Measurements from ENCODE around the gene ANKRD61.
"Not testable (repeated sequence)": the region's sequence is repeated elsewhere in the genome, so short reads cannot be mapped to it uniquely, and the experiment has no call there.

ANKRD61 gene

DNA sequence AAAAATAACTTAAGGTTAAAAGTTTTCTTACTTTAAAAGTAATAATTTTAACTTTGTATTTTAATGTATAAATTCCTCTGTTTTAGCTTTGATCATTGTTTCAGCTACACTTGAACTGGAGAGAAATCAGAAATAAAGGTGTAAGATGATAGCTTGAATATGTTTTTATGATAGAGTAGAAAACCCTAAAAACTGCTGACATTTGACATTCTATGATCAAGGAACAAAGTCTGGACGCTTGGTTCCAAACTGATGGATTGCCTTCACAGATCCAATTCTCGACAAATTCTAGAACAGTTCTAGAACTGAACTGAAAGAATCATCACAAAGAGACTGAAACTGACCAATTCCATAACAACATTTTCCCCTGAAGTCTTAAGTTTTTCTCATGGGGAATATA lies at the start of gene ANKRD61:
ANKRD61 (plus strand) TSS at position 389 of the 400 bp plus-strand sequence; CDS start at position 389, 0 bp downstream.
- DNase-seq (ENCODE audit: low read depth) = no peak

GRCh38 chr7:5987061-5987460 lies 44.1 kb upstream of the ANKRD61 start:
- DNase-seq (ENCODE audit: low read depth) = not testable (repeated sequence)

DNA sequence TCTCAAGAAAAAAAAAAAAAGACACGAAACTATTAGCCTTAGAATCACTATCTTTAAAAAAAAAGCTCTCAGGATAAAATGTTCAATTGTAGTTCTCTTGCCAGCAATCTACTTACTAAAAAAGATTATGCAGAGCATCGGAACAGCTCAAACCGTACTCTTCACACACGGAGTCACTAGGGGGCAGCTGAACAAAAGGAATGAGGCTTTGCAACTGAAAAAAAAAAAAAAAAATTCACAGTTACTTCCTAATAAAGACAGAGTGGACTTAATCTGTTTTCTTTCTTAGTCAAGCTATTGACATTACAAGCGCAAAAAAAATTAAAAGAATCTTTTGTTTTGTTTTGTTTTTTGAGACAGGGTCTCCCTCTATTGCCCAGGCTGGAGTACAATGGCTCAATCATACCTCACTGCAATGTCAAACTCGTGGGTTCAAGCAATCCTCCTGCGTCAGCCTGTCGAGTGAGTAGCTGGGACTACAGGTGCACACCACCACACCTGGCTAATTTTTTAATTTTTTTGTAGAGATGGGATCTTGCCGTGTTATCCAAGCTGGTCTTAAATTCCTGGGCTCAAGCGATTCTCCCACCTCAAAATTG lies 33.9 kb upstream of the ANKRD61 start:
- no peak for DNase-seq (ENCODE audit: low read depth)

GRCh38 chr7:6007386-6007785 lies 23.8 kb upstream of the ANKRD61 start:
- no peak for DNase-seq (ENCODE audit: low read depth)

GRCh38 chr7:6007835-6008590 lies 23.2 kb upstream of the ANKRD61 start:
- not testable (repeated sequence) for DNase-seq (ENCODE audit: low read depth)

DNA sequence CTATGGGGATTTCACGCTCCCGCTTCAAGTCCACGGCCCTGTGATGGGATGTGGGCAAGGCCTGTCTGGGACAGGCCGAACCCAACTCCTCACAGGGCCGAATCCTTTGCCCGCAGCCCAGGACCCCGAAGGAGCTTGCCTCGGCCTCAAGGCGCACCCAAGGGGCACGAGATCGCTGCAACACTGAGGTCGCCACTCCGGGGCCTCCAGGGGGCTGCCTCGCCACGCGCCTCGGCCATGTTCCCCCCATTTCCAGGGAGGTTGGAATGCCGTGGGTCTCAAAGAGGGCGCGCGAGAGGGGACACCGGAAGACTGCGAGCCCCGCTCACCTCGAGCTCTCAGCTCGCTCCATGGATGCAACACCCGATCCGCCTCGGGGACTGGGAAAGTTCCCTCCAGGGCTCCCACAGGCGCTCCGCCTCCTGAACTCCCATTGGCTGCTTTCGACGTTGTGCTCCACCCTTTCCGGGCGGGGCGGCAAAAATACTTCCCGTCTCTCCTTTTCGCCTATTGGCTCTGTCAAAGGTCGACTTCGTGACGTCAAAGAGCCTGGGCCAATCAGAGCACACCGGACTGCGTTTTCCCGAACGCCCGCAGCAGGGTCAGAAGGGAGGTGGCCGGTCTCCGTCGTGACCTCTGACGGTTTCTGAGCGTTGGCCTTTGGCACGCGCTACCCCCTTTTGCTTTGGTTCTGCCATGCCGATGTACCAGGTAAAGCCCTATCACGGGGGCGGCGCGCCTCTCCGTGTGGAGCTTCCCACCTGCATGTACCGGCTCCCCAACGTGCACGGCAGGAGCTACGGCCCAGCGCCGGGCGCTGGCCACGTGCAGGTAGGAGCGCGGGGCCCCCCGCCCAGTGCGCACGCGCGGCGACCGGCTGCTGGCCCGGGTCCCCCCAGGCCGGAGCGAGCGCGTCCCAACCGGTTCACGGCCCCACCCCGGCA lies 22.2 kb upstream of the ANKRD61 start, which contains the start of the genes AIMP2 and PMS2:
AIMP2 (plus strand) TSS at position 605 of the 944 bp plus-strand sequence; CDS start at position 697, 92 bp downstream.
PMS2 (minus strand) TSS at position 382 of the 944 bp plus-strand sequence; CDS start at position 352, 30 bp downstream.
- peak; percentile 90 for DNase-seq (ENCODE audit: low read depth)

- not testable (repeated sequence) for DNase-seq (ENCODE audit: low read depth)
These were observed 20.8 kb upstream of the ANKRD61 start for GRCh38 chr7:6010370-6010769.

DNA sequence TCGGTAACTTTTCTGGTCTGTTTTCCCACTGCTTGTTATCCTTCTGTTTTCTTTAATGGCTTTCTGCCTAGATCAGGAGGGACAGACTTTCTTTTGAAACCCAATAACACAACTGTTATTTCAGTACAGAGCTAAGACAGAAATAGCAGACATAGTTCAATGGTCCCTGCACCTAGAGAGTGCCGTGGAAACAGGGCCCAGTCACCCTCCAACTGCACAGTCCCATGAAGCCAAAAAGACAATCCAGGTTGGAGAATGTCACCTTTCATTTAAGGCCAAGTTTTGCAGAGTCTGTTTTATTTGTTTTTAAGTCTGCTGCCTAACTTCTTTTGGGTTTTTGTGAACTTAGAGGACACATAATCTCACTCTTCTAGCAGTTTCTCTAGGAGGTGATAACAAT lies 19.6 kb upstream of the ANKRD61 start:
- no peak for DNase-seq (ENCODE audit: low read depth)

DNA sequence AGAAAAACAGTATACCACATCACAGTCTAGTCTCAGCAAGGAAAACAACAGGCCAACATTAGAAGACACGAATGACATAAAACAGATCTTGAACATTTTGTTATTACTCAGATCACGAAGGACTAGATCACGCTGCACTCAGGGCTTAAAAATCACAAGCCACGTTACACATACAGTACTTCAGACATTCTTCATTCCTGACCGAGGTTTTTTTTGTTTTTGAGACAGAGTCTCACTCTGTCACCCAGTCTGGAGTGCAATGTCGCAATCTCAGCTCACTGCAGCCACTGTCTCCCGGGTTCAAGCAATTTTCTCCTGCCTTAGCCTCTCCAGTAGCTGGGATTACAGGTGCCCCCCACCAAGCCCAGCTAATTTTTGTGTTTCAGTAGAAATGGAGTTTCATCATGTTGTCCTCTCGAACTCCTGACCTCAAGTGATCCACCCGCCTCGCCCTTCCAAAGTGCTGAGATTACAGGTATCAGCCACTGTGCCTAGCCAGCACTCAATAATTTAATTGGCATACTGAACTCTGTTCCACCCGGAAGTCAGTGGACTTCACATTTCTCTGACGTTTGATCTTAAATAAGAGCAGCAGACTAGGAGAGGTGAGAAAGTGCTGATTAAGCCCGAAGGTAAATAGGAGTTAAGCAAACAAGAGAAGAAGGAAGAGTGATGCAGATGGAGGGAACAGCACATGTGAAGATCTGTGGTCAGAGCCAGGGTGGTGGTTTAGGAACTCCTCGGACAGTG lies 18.6 kb upstream of the ANKRD61 start:
- DNase-seq (ENCODE audit: low read depth) = no peak

DNA sequence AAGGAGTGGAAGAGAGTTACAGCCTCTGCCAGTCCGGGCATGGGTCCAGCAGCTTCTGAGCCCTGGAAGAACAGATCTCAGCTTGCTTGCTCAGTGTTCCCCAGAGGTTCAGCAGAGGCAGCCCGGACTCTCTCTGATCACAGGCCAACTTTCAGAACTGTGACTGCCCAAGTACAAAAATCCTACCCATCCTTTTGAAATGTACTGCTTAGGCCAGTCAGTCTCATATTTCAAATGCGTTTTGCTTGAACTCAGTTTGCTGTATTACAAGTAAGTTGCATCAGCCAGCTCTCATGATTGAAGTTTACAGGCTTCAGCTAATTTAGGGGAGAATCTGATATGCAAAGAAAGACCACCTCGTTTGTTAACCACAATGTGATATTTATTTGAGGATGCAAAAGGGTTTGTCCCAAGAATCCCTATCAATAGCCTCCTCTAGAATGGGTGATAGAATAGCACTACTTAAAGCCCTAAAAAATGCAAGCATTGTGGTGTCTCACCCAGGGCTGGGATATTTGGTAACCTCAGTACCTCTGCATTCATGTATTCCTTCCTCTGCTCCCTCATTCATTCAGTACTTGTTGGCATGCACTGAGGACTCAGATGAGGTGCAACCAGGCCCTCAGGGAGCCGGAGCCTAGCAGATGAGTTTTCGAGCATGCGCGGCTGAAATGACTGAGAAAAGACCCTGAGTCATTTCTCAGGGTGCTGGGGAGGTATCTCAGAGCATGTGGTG lies 15.1 kb upstream of the ANKRD61 start:
- no peak for DNase-seq (ENCODE audit: low read depth)

DNA sequence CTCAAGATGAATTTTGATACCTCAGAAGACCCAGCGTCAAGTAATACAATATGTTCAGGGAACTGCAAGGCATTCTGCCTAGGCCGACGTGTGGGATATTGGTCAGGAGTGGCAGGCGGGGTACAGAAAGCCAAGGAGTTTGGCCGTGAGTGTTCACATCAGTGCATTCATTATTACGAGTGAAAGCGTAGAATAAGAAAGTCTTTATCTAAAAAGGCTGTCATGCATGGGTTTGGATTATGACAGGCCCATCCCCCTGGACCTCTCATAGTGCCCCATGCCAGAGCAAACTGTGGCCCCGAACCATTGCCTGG lies 14.6 kb upstream of the ANKRD61 start:
- no peak for DNase-seq (ENCODE audit: low read depth)

DNA sequence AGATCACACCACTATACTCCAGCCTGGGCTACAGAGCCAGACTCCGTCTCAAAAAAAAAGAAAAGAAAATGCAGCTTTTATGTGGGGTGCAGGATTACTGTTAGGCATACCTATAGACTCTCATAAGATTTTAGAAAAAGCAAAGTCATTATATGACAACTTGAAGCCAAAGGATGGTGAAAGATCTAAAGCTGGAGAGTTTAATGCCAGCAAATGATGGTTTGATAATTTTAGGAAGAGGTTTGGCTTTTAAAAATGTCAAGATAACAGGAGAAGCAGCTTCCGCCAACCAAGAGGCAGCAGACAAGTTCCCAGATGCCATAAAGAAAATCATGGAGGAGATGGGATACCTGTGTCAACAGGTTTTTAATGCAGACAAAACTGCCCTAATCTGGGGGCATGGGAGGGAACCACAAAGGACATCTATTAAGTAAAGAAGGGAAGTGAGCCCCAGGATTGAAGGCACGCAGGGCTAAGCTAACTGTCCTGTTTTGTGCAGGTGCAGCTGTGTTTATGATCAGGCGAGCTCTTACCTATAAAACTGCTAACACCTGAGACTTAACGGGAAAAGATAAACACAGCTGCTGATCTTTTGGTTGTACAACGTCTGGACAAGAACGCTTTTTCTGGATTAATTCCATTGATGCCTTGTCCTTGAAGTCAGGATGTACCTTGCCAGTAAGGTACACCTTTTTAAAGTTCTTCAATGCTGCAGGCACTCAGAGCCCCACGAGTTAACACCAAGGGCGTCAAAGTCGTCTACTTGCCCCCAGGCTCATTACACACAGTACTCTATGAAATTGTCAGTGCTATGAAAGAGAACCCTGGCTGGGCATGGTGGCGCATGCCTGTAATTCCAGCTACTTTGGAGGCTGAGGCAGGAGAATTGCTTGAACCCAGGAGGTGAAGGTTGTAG lies 10.5 kb upstream of the ANKRD61 start:
- no peak for DNase-seq (ENCODE audit: low read depth)

DNA sequence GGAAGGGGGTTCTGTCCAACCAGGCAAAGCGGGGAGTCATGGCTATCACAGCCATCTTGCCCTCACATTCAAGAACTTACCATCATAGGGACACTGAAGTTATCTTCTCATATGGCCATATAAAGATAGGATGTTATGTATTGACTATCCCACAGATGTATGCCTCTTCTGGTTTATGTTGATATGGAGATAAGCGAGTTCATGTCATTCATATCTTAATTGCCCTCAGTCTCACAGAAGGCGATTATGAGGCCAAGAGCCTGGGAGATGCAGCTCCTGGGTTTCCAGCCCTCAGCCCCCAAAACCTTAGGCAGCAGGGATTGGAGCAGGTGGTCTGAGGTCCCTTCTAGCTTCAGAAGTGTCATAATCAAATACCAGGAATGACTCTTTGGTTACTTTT lies 8.5 kb upstream of the ANKRD61 start:
- DNase-seq (ENCODE audit: low read depth) = no peak

GRCh38 chr7:6023974-6024435 lies 7.2 kb upstream of the ANKRD61 start:
- DNase-seq (ENCODE audit: low read depth) = no peak

GRCh38 chr7:6026011-6026819 lies 5.0 kb upstream of the ANKRD61 start:
- peak; percentile 48 for DNase-seq (ENCODE audit: low read depth)

GRCh38 chr7:6026820-6027311 lies 4.3 kb upstream of the ANKRD61 start:
- no peak for DNase-seq (ENCODE audit: low read depth)

DNA sequence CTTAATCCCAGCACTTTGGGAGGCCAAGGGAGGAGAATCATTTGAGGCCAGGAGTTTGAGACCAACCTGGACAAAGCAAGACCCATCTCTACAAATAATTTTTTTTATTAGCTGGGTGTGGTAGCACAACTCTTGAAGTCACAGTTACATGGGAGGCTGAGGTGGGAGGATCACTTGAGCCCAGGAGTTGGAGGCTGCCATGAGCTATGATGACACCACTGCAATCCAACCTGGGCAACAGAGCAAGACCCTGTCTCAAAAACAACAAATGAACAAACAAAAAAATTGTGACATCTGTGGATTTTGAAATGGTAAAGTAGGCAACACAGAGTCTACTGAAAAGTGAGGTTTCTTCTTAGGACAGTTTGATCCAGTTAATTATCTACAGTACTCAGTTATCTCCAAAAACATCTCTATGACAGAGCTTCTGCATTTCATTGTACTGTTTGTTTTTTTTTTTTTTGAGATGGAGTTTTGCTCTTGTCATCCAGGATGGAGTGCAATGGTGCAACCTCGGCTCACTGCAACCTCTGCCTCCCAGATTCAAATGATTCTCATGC lies 3.3 kb upstream of the ANKRD61 start:
- DNase-seq (ENCODE audit: low read depth) = no peak

- no peak for DNase-seq (ENCODE audit: low read depth)
These were observed 2.6 kb upstream of the ANKRD61 start for GRCh38 chr7:6028563-6028962.
